ENCODE measurements around the gene RHBDL3. TPM values are rescaled to one million over a fixed set of nuclear protein-coding genes. Genes with fewer than 3 reads are reported as not detected.
"Not testable (repeated sequence)": the region's sequence is repeated elsewhere in the genome, so short reads cannot be mapped to it uniquely, and the experiment has no call there.

RHBDL3 gene
- total RNA-seq, 6 experiments from 2014 or later: 0.04 to 0.09 TPM; not detected in 4

DNA sequence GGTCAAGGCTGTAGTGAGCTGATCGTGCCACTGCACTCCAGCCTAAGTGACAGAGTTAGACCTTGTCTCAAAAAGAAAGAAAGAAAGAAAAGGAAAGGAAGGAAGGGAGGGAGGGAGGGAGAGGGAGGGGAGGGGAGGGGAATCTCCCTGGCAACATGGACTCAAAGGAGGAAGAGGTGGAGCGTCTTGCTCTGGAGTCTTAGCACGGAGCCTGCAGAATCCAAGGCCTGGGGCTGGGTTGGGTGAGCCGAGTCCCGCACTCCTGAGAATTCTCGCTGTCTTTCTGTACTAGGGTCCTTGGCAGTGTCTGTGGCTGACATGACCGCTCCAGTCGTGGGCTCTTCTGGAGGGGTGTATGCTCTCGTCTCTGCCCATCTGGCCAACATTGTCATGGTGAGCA, 39.4 kb downstream of the RHBDL3 start:
- intact Hi-C loops (cut with DNase I): no loop called here
- WGBS (ENCODE audit: insufficient coverage, low coverage, low lambda C conversion rate, missing lambda C conversion rate): 100% methylated on average over 1 of the region's 9 CpGs
- Histone ChIP-seq H3K4me3 (no peak overlapping the region), H3K27me3 (no peaks in the 10 kb centered on the region), H3K36me3 (no peaks in the 10 kb centered on the region), H3K9me3 (no peaks in the 10 kb centered on the region), H3K27ac (no peak overlapping the region), H3K4me1 (peaks cover 0 to 18% (median 0%) of the 10 kb centered on the region in 4 donors)
- ATAC-seq: no peak
- DNase-seq: no peak
- TF ChIP-seq, protein P1, sequence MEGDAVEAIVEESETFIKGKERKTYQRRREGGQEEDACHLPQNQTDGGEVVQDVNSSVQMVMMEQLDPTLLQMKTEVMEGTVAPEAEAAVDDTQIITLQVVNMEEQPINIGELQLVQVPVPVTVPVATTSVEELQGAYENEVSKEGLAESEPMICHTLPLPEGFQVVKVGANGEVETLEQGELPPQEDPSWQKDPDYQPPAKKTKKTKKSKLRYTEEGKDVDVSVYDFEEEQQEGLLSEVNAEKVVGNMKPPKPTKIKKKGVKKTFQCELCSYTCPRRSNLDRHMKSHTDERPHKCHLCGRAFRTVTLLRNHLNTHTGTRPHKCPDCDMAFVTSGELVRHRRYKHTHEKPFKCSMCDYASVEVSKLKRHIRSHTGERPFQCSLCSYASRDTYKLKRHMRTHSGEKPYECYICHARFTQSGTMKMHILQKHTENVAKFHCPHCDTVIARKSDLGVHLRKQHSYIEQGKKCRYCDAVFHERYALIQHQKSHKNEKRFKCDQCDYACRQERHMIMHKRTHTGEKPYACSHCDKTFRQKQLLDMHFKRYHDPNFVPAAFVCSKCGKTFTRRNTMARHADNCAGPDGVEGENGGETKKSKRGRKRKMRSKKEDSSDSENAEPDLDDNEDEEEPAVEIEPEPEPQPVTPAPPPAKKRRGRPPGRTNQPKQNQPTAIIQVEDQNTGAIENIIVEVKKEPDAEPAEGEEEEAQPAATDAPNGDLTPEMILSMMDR (IDR thresholded peaks at IDR 0.05): no peak
- no peak for TF ChIP-seq POLR2A (IDR thresholded peaks at IDR 0.05)

DNA sequence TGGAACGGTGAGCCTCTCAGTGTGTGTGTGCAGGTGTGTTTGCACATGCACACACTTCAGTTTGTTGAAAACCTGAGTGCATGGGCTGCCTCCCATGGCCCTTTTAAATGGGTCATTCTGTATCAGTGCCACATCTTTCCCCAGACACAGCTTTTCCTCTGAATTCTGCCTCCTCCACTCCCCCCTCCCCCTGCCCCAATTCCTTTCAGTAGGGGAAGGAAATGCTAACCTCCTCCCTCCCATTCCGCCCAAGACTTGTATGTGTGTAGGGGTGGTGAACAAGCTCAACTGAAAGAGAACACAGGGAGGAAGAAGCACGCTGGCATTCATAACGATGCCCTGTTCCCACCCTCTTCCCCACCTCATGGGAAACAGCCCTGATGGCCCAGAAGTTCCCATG, 42.0 kb downstream of the RHBDL3 start:
- H3K4me1 ChIP-seq: peaks cover 0 to 11% (median 0%) of the 10 kb centered on the region in 4 donors
- WGBS (ENCODE audit: insufficient coverage, low coverage, low lambda C conversion rate, missing lambda C conversion rate): 77% methylated on average over 3 of the region's 4 CpGs
- no peaks in the 10 kb centered on the region for H3K9me3 ChIP-seq
- TF ChIP-seq POLR2A (IDR thresholded peaks at IDR 0.05): no peak
- TF ChIP-seq, protein P1 (IDR thresholded peaks at IDR 0.05): no peak
- DNase-seq (no peak), ATAC-seq (no peak)
- H3K27ac ChIP-seq: no peak overlapping the region
- intact Hi-C loops (cut with DNase I): no loop called here
- H3K4me3 ChIP-seq: no peak overlapping the region
- H3K36me3 ChIP-seq: no peaks in the 10 kb centered on the region
- no peaks in the 10 kb centered on the region for H3K27me3 ChIP-seq

DNA sequence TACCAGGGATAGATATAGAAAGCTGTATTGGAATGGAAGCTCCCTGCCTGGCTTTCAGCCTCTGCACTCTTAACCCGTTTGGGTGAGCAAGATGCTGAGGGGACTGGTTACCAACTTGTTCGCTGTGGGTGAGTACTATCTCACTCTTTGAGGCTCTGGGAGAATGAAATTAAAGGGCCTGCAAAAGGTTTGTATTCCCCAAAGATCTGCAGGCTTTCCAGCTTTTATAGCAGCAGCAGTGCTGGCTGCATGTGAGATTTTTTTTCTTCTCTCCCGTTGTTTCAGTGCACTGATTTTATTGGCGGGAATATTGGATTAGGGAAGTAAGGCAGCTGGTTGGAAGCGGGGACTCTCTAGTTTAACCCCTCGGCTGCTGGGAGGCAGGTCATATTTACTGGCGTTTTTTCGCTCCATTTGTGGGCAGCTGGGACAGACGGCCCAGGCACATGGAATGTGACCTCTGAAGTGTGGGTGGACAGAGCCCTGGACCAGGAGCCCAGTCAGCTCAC, 45.5 kb downstream of the RHBDL3 start:
- no peaks in the 10 kb centered on the region for H3K36me3 ChIP-seq
- no peak for ATAC-seq
- no peaks in the 10 kb centered on the region for H3K9me3 ChIP-seq
- intact Hi-C loops (cut with DNase I): no loop called here
- no peak overlapping the region for H3K27ac ChIP-seq
- H3K27me3 ChIP-seq: no peaks in the 10 kb centered on the region
- 11% methylated on average over 4 of the region's 9 CpGs for WGBS (ENCODE audit: insufficient coverage, low coverage, low lambda C conversion rate, missing lambda C conversion rate)
- H3K4me1 ChIP-seq: no peaks in the 10 kb centered on the region
- TF ChIP-seq POLR2A (IDR thresholded peaks at IDR 0.05): no peak
- no peak overlapping the region for H3K4me3 ChIP-seq
- DNase-seq: no peak

DNA sequence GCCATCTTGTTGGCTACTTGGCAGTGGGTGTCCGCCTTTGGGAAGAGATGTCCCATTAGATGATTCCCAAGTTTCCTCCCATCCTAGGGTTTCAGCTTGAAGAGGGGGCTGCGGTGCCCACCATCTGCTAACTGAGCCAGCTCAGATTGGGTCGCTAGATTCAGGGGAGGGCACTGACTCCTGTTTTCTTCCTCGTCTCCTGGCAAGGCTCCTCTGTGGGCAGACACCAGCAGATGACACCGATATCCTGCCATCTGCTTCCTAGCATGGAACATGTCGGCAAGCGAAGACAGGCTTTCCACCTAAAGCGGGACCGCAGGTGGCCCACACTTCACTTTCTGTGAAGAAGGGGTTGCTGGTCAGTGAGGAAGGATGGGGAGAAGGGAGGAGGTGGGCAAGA, 49.0 kb downstream of the RHBDL3 start:
- Histone ChIP-seq H3K4me1 (no peaks in the 10 kb centered on the region), H3K36me3 (no peaks in the 10 kb centered on the region), H3K27ac (no peak overlapping the region), H3K27me3 (no peaks in the 10 kb centered on the region), H3K9me3 (no peaks in the 10 kb centered on the region), H3K4me3 (no peak overlapping the region)
- TF ChIP-seq, protein P1 (IDR thresholded peaks at IDR 0.05): no peak
- no peak for TF ChIP-seq POLR2A (IDR thresholded peaks at IDR 0.05)
- DNase-seq (no peak), ATAC-seq (no peak)
- intact Hi-C loops (cut with DNase I): no loop called here
- 46% methylated on average over 2 of the region's 9 CpGs for WGBS (ENCODE audit: insufficient coverage, low coverage, low lambda C conversion rate, missing lambda C conversion rate)

DNA sequence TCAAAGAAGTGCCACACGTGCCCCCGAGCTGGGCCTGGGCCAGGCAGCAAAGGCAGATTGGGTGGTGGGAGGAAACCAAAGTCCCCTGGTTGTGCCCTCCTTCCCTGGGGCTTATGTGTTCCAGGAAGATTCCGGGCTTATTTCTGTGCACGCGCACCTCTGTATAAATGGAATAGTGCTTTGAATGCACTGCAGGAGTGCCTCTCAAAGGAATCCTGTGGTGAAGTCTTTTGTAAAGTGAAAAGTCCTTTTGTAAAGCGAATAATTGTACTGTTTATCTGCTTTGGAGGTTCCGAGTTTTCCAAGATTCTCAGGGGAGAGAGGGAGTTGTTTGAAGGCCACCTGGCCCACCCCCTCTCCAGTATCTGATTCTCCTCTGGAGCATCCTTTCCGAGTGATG, 49.5 kb downstream of the RHBDL3 start:
- H3K27me3 ChIP-seq: no peaks in the 10 kb centered on the region
- no peak overlapping the region for H3K4me3 ChIP-seq
- ATAC-seq: no peak
- no peaks in the 10 kb centered on the region for H3K36me3 ChIP-seq
- H3K9me3 ChIP-seq: no peaks in the 10 kb centered on the region
- H3K4me1 ChIP-seq: no peaks in the 10 kb centered on the region
- H3K27ac ChIP-seq: no peak overlapping the region
- peak in 1 of 3 donors; percentile 18 for DNase-seq
- 41% methylated on average over 5 of the region's 8 CpGs for WGBS (ENCODE audit: insufficient coverage, low coverage, low lambda C conversion rate, missing lambda C conversion rate)
- intact Hi-C loops (cut with DNase I): no loop called here
- TF ChIP-seq POLR2A (IDR thresholded peaks at IDR 0.05): no peak
- TF ChIP-seq, protein P1 (IDR thresholded peaks at IDR 0.05): no peak

DNA sequence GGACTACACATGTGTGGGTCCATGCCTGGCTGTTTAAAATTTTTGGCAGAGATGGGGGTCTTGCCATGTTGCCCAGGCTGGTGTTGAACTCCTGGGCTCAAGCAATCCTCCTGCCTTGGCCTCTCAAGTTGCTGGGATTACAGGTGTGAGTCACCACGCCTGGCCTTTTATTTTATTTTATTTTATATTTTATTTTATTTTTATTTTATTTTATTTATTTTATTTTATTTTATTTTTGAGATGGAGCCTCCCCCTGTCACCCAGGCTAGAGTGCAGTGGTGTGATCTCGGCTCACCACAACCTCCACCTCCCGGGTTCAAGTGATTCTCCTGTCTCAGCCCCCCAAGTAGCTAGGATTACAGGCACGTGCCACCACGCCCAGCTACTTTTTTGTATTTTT, 51.0 kb downstream of the RHBDL3 start:
- ATAC-seq; intact Hi-C loops (cut with DNase I); H3K27me3 ChIP-seq; H3K9me3 ChIP-seq; H3K27ac ChIP-seq; H3K4me3 ChIP-seq; H3K4me1 ChIP-seq; H3K36me3 ChIP-seq: not testable (repeated sequence)
- WGBS (ENCODE audit: insufficient coverage, low coverage, low lambda C conversion rate, missing lambda C conversion rate): 92% methylated on average over 5 of the region's 5 CpGs
- DNase-seq: peak in 1 of 3 donors; percentile 19

All from right lobe of liver (tissue), 6 donors.